Measurements from ENCODE around the gene YIPF1. TPM values are rescaled to one million over a fixed set of nuclear protein-coding genes. Genes with fewer than 3 reads are reported as not detected.
"Not testable (repeated sequence)": the region's sequence is repeated elsewhere in the genome, so short reads cannot be mapped to it uniquely, and the experiment has no call there.

Gene YIPF1
- total RNA-seq, 2 experiments from 2014 or later: 4.3 to 5.5 TPM

DNA sequence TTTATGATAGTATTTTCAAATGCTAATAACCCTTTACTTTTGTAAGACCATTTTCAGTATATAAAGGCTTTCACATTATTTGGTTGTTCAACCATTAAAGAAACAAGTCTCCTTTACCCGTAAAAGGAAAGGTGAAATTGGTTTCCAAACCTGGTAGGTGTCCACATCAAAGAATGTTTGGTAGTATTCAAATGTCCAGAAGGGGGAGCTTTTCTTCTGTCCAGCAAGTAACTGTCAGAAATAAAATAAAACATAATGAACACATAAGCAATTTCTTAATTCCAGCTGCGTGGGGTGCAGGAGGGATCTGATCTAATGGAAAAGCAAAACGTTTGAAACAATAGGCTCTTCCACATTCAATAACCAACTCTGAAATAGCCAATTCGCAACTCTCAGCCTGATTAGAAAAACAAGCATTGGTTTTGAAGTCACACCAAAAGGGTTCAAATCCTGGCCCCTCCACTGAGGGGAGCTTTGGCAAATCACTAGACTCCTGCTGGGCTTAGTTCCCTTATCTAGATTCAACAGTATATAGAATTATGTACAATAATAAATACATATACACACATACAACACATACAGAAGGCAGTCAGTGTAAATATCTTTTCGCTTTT, 11.0 kb downstream of the YIPF1 start:
- H3K27me3 ChIP-seq (ENCODE audit: control insufficient read depth in 1 of 2, insufficient read depth in 2 of 2, low read length in 2 of 2): no peaks in the 10 kb centered on the region
- CTCF ChIA-PET: interaction anchor here (1.2 to 4.0 kb wide), 5 partner anchors 10 to 81 kb away, joined by 3 to 25 read pairs (median 4); partner anchors contain the start of genes IFT25, LRRC42 and YIPF1
- ATAC-seq (ENCODE audit: poor library complexity) (no peak), DNase-seq (peak in 3 of 14 experiments; percentile 37 to 53 (median 52))
- H3K4me1 Mint-ChIP-seq (ENCODE audit: low read depth): peaks cover 12% of the 10 kb centered on the region
- H3K9me3 ChIP-seq (ENCODE audit: control insufficient read depth in 1 of 2, insufficient read depth in 1 of 2, low read length in 2 of 2): no peaks in the 10 kb centered on the region
- POLR2A ChIA-PET: interaction anchor here (1.6 kb wide), 1 partner anchor 66 kb away, joined by 4 read pairs; the partner anchor contains the start of gene IFT25
- no peaks in the 10 kb centered on the region for H3K9me3 Mint-ChIP-seq
- no peak overlapping the region for H3K27ac Mint-ChIP-seq
- TF ChIP-seq, protein P1, sequence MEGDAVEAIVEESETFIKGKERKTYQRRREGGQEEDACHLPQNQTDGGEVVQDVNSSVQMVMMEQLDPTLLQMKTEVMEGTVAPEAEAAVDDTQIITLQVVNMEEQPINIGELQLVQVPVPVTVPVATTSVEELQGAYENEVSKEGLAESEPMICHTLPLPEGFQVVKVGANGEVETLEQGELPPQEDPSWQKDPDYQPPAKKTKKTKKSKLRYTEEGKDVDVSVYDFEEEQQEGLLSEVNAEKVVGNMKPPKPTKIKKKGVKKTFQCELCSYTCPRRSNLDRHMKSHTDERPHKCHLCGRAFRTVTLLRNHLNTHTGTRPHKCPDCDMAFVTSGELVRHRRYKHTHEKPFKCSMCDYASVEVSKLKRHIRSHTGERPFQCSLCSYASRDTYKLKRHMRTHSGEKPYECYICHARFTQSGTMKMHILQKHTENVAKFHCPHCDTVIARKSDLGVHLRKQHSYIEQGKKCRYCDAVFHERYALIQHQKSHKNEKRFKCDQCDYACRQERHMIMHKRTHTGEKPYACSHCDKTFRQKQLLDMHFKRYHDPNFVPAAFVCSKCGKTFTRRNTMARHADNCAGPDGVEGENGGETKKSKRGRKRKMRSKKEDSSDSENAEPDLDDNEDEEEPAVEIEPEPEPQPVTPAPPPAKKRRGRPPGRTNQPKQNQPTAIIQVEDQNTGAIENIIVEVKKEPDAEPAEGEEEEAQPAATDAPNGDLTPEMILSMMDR (IDR thresholded peaks at IDR 0.05): peak; percentile 63
- H3K36me3 ChIP-seq (ENCODE audit: insufficient read depth, low read length): peaks cover 59% of the 10 kb centered on the region
- H3K27me3 Mint-ChIP-seq: no peaks in the 10 kb centered on the region
- H3K4me1 ChIP-seq (ENCODE audit: insufficient read depth, low read length): no peaks in the 10 kb centered on the region
- intact Hi-C loops (cut with DNase I, micrococcal nuclease): loop anchor here in 1 of 2 experiments (2.0 kb wide), 1 partner anchor 70 kb away; no protein-coding TSS in a partner anchor
- no peak overlapping the region for H3K4me3 ChIP-seq (ENCODE audit: low read length)
- H3K36me3 Mint-ChIP-seq (ENCODE audit: low read depth): peaks cover 84% of the 10 kb centered on the region
- no peak overlapping the region for H3K27ac ChIP-seq (ENCODE audit: low read depth in 1 of 2, low read length in 2 of 2)
- no peak overlapping the region for H3K4me3 Mint-ChIP-seq

GRCh38 chr1:53875150-53875549, 14.4 kb downstream of the YIPF1 start:
- H3K36me3 ChIP-seq (ENCODE audit: insufficient read depth, low read length): peaks cover 68% of the 10 kb centered on the region
- CTCF ChIA-PET; ATAC-seq (ENCODE audit: poor library complexity): not testable (repeated sequence)

DNA sequence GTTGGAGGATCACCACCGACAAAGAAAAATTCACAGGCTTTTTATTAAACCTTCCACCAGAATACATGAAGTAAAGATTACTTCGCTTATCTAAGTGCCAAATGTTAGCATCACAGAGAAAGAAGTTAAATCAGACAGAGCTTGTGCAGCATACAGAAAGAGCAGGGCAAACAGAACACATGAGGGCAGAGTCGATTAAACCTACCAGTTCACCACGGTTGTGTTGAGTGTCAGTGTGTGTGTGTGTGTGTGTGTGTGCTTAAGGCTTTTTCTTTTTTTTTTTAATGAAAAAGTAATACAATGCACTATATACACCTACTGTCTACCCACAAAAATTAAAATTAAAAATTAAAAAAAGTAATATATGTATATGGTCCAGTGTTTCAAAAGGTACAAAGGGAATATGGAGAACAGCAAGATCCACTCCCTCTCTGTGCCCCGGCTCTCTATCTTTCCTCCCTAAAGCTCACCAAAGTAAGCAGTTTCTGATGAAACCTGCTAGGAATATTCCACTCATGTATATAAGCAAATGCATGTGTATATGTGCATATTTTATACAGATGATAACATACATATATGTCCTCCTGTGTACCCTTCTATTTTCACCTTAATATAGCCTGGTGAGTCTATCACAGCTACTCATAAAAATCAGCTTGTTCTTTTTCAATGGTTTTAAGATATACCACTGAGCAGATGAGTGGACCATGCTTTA, 17.7 kb downstream of the YIPF1 start:
- Mint-ChIP-seq H3K4me1 (ENCODE audit: low read depth) (no peaks in the 10 kb centered on the region), H3K27me3 (no peaks in the 10 kb centered on the region), H3K4me3 (no peak overlapping the region), H3K9me3 (no peaks in the 10 kb centered on the region), H3K36me3 (ENCODE audit: low read depth) (peaks cover 83% of the 10 kb centered on the region), H3K27ac (no peak overlapping the region)
- intact Hi-C loops (cut with DNase I, micrococcal nuclease): no loop called here
- no peak overlapping the region for H3K4me3 ChIP-seq (ENCODE audit: low read length)
- H3K27ac ChIP-seq (ENCODE audit: low read depth in 1 of 2, low read length in 2 of 2): no peak overlapping the region
- H3K27me3 ChIP-seq (ENCODE audit: control insufficient read depth in 1 of 2, insufficient read depth in 2 of 2, low read length in 2 of 2): no peaks in the 10 kb centered on the region
- ChIA-PET POLR2A (interaction anchor here (1.2 kb wide), 1 partner anchor 74 kb away, joined by 3 read pairs; the partner anchor contains the start of genes IFT25 and LRRC42), CTCF (interaction anchor here (1.6 to 1.7 kb wide), 2 partner anchors 11 kb away, joined by 3 to 9 read pairs; no protein-coding TSS in a partner anchor)
- TF ChIP-seq, protein P1 (IDR thresholded peaks at IDR 0.05): no peak
- H3K9me3 ChIP-seq (ENCODE audit: control insufficient read depth in 1 of 2, insufficient read depth in 1 of 2, low read length in 2 of 2): no peaks in the 10 kb centered on the region
- no peaks in the 10 kb centered on the region for H3K4me1 ChIP-seq (ENCODE audit: insufficient read depth, low read length)
- H3K36me3 ChIP-seq (ENCODE audit: insufficient read depth, low read length): peaks cover 69% of the 10 kb centered on the region
- DNase-seq (no peak), ATAC-seq (ENCODE audit: poor library complexity) (no peak)

More at GRCh38 chr1:53875150-53875549, 14.4 kb downstream of the YIPF1 start:
- H3K4me3 ChIP-seq (ENCODE audit: low read length); H3K27me3 ChIP-seq (ENCODE audit: control insufficient read depth in 1 of 2, insufficient read depth in 2 of 2, low read length in 2 of 2); intact Hi-C loops (cut with DNase I, micrococcal nuclease); H3K4me3 Mint-ChIP-seq; H3K9me3 ChIP-seq (ENCODE audit: control insufficient read depth in 1 of 2, insufficient read depth in 1 of 2, low read length in 2 of 2); H3K4me1 ChIP-seq (ENCODE audit: insufficient read depth, low read length); POLR2A ChIA-PET; H3K27me3 Mint-ChIP-seq; H3K27ac ChIP-seq (ENCODE audit: low read depth in 1 of 2, low read length in 2 of 2); H3K4me1 Mint-ChIP-seq (ENCODE audit: low read depth); H3K27ac Mint-ChIP-seq; H3K9me3 Mint-ChIP-seq; DNase-seq: not testable (repeated sequence)
- H3K36me3 Mint-ChIP-seq (ENCODE audit: low read depth): peaks cover 83% of the 10 kb centered on the region
